Stimulated activated CD4-positive, alpha-beta T cell treated with anti-CD3 and anti-CD28 coated beads, Interleukin-2, amount 100 ng/mL, for 24 hours (primary cell): ENCODE data around the gene CAPG.
"Not testable (repeated sequence)": the region's sequence is repeated elsewhere in the genome, so short reads cannot be mapped to it uniquely, and the experiment has no call there.

Experiments
- DNase-seq, 2 donors: peaks; one replicate each; pipeline ENCODE4 v3.0.0-alpha.2; 2020

CAPG gene

DNA sequence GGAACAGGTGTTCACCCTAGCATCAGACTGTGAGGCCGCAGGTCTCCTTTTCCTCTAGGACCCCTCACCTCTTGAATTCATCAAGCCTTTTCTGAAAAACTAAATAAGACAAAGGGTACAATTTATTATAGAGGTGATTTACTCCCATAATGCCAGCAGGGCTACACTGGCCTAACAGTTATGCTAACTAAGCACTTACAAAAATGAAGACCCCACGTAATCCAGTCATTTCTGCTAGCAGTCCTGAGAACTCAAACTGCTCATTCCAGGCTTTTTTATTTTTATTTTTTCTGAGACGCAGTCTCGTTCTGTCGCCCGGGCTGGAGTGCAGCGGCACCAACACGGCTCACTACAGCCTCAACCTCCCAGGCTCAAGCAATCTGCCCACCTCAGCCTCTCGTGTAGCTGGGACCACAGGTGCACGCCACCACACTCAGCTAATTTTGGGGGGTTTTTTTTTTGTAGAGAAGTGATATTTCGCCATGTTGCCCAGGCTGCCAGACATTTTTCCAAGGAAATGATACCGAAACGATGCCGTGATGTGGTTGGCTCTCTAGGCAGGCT, 14.2 kb downstream of the CAPG start:
- DNase-seq = no peak

DNA sequence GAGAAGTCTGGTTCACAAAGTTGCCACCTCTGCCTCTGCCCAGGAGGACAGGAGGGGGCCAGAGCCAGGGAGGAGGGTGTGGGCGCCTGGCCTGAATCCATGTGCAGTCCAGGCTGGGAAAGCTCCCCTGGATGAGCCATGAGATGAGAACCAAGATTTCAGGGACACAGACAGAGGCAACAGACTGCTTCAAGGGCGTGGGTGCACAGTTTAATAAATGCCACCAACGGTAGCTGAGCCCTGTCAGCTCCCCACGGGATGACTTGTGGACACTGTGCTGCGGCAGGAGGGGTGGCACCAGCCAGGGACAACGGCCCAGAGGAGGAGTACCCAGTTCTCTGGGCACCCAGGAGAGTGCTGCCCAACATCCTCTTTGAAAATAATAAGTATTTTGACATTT, 15.2 kb downstream of the CAPG start:
- no peak for DNase-seq

DNA sequence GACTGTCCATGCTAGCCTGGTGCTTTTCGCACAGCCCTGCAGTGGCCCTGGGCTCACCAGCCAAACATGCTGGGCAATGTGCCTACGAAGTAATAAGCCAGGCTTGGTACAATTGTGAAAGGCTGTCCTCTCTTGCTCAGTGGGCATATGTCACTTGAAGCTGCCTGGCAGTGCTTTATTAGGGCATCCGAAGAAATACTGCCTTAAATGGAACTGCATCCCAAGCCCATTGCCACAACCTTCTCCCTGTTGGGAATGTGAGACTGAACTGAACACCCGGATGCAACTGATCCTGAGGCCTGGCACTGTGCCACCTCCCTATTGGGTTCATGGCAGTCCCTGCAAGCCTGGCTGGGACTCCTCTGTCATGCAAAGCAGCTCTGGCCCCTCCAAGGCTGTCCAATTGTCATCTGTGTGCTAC, 15.9 kb downstream of the CAPG start:
- DNase-seq = no peak

DNA sequence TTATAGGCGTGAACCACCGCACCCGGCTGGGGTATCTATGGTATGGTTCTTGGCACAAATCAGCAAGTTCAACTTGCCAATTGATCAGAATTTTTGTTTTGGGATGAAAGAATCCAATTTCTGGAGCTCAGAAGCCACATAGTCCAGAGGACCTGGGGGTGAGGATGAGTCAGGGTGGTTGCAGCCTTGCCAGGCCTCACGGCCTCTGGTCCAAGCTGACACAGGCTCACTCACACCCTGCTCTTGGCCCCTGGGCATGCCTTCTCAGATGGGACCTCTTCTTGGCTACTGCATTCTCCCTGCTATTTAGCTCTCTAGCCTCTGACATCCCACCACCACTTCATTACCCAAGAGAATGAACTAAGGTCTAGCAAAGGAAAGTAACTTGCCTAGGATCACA, 16.3 kb downstream of the CAPG start:
- no peak for DNase-seq

- peak; percentile 77 to 78 for DNase-seq
Measured at GRCh38 chr2:85390941-85391669, 19.1 kb downstream of the CAPG start.

DNA sequence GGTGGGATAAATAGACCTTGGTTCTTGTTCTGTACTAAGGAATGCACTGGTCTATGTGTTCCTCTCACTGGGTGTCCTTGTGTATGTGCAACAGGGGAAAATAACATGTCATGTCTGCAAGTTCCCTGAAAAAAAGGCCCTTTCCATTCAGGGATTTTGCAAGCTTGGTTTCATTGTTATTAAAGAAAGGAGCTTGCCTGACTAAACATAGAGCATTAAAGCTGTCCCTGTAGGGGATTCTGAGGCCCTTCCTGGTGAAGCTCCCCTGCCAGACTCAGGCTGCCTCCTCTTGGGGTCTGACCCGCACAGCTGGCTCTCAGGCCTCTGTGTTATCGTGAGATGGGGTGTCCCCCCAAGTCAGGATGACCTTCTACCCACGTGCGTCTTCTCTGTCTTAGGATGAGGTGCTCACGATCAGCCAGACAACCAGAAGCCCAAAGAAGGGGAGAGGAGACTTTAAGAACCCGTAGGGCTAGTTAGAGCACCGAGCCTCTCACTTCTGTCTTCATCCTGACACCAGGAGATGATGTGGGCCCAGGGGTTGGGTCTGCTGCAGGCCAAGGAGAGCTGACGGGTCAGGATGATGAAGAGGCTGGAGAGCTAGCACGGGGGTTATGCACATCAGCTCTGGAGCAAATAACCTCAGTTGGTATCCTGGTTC, 21.2 kb downstream of the CAPG start:
- DNase-seq = no peak

DNA sequence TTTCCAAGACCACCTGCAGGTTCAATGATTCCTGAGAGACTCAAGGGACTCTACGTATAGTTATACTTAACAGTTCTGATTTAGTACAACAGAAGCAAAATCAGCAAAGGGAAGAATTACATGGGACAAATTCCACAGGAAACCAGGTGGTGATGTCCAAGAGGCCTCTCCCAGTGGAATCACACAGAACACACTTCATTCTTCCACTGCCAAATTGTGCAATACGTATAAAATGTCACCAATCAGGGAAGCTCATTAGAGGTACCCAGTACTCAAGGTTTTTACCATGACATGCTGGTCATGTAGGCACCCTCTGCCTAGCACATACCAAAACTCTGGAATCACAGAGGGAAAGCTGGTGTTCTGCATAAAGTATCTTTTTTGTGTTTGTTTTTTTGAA, 22.4 kb downstream of the CAPG start:
- no peak for DNase-seq

DNA sequence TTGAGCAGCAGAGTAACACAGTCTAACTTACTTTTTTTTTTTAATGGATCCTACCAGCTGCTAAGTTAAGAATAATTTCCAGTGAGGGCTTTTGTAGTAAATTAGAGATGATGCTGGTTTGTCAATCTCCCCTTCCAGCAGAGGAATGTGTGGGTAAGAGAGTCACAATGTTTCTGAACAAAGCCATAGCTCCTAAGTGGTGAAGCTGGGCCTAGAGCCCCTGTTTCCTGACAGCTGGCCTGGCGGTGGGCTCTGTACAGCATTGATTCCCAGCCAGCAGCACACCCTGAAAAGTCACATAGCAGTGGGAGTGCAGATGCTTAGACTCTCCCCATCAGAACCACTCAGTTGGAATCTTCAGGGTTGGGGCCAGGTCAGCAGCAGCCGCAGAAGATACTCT, 24.4 kb downstream of the CAPG start:
- no peak for DNase-seq

- no peak for DNase-seq
Measured at GRCh38 chr2:85383850-85384249, 26.3 kb downstream of the CAPG start.

DNA sequence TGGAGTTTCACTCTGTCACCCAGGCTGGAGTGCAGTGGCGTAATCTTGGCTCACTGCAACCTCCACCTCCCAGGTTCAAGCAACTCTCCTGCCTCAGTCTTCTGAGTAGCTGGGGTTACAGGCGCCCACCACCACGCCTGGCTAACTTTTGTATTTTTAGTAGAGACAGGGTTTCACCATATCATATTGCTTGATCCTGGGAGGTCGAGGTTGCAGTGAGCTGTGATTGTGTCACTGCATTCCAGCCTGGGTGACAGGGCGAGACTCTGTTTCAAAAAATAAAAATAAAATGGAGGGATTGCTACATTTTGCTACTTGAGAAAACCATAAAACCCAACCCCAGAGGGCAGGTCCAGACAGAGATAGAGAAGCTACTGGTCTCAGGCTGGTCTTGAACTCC, 27.0 kb downstream of the CAPG start:
- not testable (repeated sequence) for DNase-seq

DNA sequence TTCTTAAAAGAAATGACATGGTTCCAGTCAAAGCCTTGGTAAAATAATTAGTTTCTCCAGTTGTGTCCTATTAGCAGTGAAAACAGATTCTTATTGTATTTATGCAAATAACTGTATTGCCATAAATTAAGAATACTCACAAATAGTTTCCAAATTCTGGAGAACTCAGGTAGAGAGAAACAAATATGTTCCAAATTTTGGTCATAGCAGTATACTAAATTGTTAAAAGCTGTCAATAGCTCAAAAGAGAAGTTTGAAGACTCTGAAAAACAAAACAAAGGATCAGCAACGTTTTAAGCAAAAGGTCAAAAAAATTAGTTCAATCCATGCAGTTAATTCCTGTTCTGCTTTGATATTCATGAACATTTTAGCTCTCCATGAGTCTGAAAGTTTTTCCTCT, 30.1 kb downstream of the CAPG start:
- no peak for DNase-seq

- no peak for DNase-seq
Measured at GRCh38 chr2:85378257-85378656, 31.9 kb downstream of the CAPG start.

DNA sequence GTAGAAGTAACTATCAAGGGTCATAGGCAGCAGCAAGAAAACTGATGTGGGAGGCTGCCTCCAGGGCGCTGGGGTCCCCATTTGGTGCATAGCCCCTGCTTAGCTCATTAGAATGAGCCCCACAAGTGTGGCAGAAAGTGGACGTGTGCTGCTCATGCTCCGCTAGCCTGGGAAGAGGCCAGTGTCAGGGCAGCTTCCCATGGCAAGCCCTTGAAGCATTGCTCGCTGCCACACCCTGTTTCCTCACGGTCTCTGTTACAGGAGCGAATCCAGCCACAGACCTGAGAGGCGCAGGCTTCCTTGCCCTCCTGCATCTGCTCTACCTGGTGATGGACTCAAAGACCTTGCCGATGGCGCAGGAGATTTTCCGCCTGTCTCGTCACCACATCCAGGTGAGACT, 33.1 kb downstream of the CAPG start:
- DNase-seq = no peak

GRCh38 chr2:85376291-85377065, 33.7 kb downstream of the CAPG start:
- DNase-seq = no peak

DNA sequence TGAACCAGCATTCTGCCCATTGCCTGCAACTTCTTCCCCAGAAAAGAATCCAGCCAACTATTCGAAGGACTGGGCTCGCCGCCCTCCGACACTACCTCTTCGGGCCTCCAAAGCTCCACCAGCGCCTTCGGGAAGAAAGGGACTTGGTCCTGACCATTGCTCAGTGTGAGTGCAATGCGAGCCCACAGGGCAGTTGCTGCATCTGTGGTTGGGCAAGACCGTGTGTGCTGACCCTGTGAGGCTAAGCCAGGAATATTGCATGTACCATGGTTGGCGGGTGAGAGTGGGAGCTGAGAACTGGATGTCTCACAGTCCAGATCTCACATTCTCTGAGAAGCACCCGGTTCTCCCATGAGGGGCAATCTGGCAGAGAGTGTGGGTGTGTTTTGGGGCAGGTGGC, 39.1 kb downstream of the CAPG start:
- no peak for DNase-seq

DNA sequence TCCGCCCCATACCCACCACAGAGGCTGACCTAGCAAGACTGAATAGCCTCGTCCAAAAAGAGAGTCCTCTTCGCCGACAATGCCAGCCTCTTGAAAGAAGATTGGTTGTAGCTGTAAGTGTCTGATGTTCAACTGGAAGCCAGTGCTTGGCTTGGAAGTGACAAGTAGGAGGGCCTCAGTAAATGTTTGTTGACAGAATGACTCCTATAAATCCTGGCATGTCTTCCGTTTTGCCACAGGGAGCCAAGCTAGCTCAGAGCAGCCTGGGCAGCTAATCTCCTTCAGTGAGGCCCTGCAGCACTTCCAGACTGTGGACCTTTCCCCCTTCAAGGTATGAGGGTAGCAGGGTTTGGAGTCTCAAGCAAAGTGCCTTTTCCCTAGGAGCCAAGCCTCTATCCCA, 40.7 kb downstream of the CAPG start:
- DNase-seq = no peak

DNA sequence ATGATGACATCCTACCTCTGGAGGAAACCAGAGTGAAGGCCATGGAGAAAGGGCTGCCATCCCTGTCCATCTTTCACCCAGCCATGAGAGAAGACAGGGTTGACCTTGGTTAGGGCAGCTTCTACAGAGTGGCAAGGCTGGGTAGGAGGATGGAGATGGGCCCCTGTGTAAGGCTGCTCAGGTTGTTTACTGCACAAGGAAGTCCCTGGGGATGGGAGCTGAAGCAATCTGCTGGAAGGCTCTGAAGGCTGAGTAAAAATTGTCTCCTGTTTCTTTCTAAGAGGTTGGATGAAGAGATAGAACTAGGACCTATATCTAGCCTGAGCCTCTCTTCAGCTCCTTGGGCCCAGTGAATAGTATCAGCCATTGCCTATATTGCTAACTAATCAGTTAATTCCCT, 41.2 kb downstream of the CAPG start:
- DNase-seq = no peak

DNA sequence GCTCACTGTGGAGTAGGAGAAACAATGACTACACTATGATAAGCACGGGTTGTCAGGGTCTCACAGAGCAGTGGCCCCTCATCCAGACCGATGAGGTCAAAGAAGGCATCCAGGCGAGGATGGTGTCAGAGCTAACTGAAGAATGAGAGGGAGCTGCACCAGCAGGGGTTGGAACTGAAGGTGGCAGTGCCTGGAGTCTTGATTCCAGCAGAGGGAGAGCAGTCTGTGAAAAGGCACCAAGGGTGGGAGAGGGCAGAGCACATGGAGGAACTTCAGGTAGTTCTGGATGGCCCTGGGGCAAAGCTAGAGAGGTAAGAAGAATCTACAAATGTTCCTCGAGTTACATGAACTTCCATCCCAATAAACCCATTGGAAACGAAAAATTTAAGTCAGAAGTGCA, 43.0 kb downstream of the CAPG start:
- no peak for DNase-seq

DNA sequence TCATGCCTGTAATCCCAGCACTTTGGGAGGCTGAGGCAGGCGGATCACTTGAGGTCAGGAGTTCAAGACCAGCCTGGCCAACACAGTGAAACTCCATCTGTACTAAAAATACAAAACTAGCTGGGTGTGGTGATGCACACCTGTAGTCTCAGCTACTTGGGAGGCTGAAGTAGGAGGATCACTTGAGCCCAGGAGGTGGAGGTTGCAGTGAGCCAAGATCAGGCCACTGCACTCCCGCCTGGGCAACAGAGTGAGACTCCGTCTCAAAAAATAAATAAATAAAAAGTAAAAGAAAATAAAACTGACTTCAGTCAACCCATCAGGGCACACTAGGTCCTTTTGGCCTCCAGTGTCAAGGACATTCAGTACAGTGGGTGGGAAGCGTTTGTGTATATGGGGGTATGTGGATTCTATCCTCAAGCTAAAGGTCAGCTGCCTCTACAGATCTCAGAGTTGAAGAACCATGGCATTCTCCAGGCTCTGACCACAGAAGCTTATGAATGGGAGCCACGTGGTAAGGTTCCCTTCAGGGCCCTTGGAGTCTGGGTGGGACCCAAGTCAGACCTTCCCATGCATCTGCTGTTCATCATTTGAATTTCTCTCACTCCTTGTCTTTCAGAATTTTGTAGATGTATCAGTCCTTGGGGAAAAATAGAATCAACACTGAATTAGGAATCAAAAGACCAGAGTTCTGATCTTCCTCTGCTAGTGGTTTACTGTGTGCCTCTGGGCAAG, 47.3 kb downstream of the CAPG start:
- DNase-seq = not testable (repeated sequence)

GRCh38 chr2:85357736-85358135, 52.4 kb downstream of the CAPG start:
- no peak for DNase-seq

GRCh38 chr2:85356186-85356585, 54.0 kb downstream of the CAPG start:
- no peak for DNase-seq

DNA sequence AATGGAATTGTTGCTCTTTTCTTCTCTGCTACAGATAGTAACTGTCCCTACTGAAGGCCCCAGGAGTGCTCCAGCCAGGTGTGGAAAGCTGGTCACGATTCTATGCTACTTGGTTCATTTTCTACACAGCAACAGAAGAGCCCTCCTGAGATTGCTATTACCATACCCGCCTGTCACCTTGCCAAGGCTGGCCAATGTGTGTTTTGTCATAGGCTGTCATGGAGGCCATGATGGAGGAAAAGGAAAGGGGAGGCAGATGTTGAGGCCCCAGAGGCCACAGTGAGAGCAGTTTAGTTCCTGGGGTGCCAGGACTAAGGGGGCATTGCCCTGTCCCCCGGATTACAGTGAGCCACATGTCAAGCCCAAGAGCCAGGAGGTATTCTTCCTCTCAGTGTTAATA, 54.6 kb downstream of the CAPG start:
- DNase-seq = no peak

GRCh38 chr2:85355073-85355410, 55.1 kb downstream of the CAPG start:
- no peak for DNase-seq
